GM10266 (cell line): ENCODE measurements around the gene ARHGAP45.
A peak's percentile ranks its signal among the peaks of the same experiment; 100 is the strongest.

Experiments used
- DNase-seq: peaks from one replicate; pipeline ENCODE4 v3.0.0; 2012; ENCODE audit errors: extremely low spot score
- CTCF ChIP-seq: IDR thresholded peaks from 2 replicates; pipeline ENCODE4 v1.5.1; 2012; ENCODE audit warnings: mild to moderate bottlenecking, low read depth; ENCODE audit not compliant: control insufficient read depth, insufficient read depth; ENCODE audit errors: missing control alignments

ARHGAP45 gene

GRCh38 chr19:1032264-1032867, 34.6 kb upstream of the ARHGAP45 start:
- DNase-seq = no peak
- TF ChIP-seq CTCF = no peak

- TF ChIP-seq CTCF = peak; percentile 2
- DNase-seq = no peak
These were observed 30.9 kb upstream of the ARHGAP45 start for GRCh38 chr19:1035998-1036621.

GRCh38 chr19:1037621-1038064, 29.3 kb upstream of the ARHGAP45 start:
- DNase-seq = no peak
- TF ChIP-seq CTCF = no peak

DNA sequence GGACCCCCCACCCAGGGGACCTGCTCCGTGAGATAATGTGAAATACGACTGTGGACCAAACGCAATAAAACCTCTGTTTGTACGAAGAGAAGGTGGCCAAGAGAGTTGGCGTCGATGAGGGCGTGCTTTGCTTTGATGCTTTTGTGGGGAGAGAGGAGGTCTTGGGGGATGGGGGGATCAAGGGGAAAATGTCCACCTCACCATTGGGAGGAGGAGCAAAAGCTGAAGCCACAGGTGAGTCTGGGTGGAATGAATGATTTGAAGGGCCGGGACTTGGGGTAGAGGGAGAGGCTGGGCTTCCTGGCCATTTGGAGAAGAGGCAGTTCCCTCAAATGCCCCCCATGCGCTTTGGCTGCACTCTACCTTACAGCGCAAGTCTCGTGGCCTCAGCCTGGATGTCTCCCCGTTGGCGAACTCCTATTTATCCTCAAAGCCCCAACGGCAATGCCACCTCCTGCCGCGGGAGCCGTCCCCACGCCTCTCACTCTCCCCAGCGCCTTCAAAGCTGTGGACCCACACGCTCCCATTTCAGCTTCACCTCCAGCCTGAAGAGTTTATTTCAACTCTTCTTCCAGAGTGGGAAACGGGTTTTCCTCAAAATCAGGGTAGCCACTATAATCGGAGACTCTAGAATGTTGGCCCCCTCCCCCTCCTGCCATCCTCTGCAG, 27.9 kb upstream of the ARHGAP45 start:
- no peak for TF ChIP-seq CTCF
- no peak for DNase-seq

GRCh38 chr19:1039646-1040475, 27.1 kb upstream of the ARHGAP45 start, which contains the start of gene ABCA7:
TSS of gene ABCA7 (plus strand) at chr19:1040107. CDS start at chr19:1041362, 1,255 bp downstream.
- peak; percentile 97 for DNase-seq
- no peak for TF ChIP-seq CTCF

- no peak for TF ChIP-seq CTCF
- DNase-seq = peak; percentile 99
These were observed 26.3 kb upstream of the ARHGAP45 start for GRCh38 chr19:1040476-1041271.
